Left renal pelvis (tissue), 4 donors: ENCODE results near the gene USP54. TPM values are rescaled to one million over a fixed set of nuclear protein-coding genes. Genes with fewer than 3 reads are reported as not detected.

Experiments
- DNase-seq, 4 donors: peaks; one replicate each; pipeline ENCODE4 v3.0.0-alpha.2; 2013; ENCODE audit warnings: low read depth in 4 of 4, low spot score in 3 of 4
- polyA plus RNA-seq, 4 donors: library from polyadenylated mRNA; unstranded; fragments of 120-200 nt; gene quantifications; one replicate each; pipeline ENCODE4 v1.2.1, GENCODE V29; 2013; ENCODE audit not compliant: insufficient read length in 4 of 4

USP54 gene
- polyA plus RNA-seq, 4 donors = 16.7 to 40.2 (median 33.9) TPM

DNA sequence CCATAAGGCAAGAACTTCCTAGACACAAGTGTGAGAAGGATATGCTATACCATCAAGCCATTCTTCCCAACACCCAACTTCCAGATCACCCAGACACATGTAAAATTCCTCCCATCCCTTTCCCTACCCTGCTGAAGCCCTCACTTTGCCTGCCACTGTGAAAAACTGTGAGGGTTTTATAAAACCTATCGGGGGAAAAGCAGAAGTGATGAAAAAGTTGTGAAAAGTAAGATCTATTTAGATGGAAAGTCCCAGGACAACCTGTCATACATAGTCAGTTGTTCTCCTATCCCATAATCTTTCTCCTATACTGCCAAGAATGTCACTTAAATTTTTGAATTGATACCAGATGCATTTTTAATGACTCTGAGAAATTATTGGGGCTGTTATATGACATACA, 56.3 kb downstream of the USP54 start:
- no peak for DNase-seq

DNA sequence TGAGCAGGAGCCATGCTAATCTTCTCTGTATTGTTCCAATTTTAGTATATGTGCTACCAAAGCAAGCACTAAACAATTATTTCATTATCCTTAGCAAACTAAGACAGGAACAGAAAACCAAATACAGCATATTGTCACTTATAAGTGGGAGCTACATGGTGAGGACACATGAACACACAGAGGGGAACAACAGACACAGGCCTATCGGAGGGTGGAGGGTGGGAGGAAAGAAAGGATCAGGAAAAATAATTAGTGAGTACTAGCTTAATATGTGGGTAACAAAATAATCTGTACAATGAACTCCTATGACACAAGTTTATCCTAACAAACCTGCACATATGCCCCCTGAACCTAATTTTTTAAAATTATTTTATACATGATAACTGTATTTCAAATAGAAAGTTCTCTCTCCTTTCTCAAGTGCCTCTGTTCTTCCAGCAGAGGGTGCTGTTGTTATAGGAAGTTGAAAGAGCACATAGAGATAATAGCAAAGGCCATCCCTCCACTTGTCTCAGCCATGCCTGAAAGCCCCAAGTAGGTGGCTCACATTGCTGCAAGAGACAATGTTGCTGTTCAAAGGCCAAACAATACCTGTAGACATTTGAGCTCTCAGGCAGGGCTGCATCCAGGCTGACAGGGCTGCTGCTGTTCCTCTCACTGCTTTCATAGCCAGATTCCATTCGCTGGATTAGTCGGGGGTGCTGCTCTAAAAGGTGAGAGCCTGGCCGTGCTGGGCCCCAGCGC, 61.9 kb downstream of the USP54 start:
- DNase-seq = peak; percentile 33 to 45 (median 38)

DNA sequence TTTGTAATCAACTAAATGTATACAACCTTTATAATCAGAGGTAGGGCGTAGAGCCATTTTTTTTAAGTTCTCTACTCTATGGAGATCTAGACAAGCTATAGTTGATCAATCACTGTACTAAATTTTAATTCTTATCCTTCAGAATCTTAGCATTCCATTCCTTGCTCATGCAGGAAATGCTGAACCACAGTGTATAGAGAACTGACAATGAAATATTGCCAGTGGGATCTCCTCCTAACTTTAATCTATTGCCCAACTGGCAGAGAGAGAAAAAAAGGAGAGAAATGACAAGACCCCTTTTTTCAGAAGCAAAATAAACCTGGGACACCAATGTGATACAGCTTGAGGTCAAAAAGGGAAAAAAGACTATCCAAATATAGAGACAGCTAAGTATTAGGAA, 68.9 kb downstream of the USP54 start:
- DNase-seq = no peak

DNA sequence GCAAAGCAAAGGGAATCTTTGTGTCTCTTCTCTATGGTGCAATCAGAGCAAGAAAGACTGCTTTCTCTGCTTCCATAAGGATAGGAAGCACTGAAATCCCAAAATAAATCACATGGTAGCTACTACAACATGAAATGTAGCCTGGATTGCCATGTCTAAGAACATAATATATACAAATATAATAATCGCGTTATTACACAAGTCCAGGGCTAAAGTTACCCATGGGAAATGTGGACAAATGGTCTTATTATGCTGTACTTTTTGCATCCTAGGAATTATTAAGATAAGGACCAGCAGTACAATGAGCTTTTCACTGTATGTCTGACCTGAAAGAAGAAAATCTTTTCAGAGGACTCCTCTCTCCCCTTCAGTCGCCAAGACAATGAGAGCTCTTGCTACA, 71.8 kb downstream of the USP54 start:
- no peak for DNase-seq

DNA sequence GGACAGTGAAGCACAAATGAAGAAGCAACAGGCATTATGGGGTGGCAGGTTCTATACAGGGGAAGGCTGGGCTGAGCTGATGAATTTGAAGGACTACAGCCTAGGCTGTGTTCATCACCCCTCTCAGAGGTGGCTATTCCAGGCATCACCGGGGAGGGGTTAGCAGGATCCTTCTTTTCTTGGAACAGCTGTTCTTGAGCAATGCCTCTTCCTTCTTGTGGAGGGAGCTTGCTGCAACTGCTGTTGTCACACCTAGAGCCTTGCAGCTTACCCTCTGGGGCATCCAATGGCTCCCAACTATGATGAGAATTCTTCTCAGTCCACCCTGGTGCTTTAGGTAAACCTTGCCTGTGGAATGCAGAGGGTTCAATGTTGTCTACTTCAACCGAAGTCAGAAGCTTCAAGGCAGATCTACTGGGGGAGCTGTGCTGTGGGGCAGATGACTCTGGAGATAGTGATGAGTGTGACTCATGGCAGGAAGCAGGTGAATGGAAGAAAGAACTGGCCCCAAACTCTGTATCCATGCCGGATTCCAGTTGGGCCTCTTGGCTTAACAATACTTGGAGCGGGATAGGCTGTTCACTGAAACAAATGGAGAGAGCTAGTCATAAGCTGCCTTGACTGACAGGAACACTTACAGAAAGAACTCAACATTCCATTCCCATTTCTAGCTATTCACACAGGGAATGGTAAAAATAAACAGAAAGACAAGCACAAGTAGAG, 73.8 kb downstream of the USP54 start:
- DNase-seq = no peak

DNA sequence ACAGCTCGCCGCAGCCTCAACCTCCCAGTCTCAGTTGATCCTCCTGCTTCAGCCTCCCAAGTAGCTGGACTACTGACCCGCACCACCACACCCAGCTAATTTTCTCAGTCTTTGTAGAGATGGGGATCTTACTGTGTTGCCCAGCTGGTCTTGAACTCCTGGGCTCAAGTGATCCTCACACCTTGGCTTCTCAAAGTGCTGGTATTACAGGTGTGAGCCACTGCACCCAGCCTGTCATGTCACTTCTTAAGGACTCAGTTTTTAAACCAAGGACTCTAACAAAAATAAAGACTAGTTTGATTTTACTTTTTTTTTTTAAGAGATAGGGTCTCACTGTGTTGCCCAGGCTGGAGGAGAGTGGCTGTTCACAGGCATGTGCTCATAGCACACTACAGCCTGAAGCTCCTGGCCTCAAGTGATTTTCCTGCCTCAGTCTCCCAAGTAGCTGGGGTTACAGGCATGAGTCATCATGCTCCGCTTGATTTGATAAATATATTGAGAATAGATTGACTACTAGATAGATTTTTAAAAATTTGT, 78.9 kb downstream of the USP54 start:
- no peak for DNase-seq

DNA sequence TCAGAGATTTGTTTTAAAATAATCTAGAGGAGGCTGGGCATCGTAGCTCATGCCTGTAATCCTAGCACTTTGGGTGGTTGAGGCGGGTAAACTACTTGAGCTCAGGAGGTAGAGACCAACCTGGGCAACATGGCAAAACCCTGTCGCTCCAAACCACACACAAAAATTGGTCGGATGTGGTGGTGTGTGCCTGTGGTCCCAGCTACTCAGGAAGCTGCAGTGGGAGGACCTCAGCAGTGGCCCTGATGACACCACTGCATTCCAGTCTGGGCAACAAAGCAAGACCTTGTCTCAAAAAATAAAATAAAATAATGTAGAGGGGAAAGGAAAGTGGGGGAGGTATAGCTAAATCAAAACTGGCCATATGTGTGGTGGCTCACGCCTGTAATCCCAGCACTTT, 81.4 kb downstream of the USP54 start:
- no peak for DNase-seq

DNA sequence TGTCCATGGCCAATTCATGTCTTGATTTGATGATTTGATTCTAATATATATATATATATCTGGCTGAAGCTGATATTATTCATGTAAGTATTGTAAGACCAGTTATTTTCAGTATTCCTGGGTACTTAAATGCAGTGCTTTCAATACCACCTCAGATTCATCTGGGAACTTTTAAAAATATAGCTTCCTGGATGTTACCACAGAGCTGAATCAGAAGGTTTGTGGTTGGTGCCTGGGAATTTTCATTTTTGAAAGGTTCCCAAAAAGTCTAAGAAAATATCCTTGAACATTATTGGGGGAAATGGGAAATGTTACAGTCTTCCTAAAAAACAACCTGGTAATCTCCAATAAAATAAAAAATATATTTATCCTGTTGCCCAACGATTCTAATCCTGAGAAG, 84.7 kb downstream of the USP54 start:
- no peak for DNase-seq

DNA sequence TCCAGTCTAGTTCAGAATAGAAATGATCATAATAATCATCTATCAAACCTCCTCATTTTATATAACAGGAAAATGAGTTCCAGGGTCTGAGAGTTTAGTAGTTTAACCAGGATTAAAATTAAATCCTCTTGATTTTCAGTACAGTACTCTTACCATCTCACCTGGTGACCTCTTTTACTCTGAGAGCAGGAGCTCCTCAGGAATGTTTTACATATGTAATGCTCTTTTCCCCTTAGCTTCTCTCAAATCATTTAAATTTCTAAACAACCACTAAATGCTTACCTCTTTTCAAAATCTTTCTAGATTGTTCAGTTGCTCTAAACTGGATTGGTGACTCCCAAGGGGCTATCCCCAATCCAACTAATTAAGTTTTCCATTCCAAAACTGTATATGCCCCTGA, 85.1 kb downstream of the USP54 start:
- no peak for DNase-seq

DNA sequence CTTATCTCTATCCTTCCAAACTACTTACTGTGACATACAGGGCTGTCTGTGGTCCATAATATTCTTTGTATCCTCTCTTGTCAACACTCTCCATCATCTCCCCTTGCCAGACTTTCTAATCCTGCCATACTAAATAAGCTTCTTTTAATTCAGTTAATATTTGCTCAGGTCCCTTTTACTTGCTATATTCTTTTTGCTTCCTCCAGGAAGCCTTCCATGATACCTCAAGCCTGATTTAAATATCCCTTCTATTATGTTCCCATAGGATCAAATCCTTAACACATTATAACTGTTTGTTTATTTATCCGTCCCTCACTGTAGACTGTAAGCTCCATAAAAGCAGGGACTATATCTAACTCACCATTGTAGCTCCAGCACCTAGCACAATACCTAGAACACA, 88.1 kb downstream of the USP54 start:
- DNase-seq = no peak

DNA sequence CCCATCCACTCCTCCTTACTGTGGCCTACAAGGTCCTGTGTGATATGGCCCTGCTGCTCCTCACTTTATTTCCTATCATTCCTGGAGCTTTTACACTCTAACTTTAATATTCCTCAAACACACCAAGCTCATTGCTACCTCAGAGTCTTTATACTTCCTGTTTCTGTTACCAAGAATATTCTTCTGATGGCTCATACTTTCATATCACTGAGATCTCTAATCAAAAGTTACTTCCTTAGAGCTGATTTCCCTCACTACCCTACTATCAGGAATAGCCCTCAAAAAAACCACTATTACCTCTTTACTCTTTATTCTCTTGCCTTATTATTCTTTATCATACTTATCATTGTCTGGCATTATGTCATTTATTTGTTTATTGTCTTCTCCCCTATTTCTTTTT, 89.5 kb downstream of the USP54 start:
- DNase-seq = no peak

DNA sequence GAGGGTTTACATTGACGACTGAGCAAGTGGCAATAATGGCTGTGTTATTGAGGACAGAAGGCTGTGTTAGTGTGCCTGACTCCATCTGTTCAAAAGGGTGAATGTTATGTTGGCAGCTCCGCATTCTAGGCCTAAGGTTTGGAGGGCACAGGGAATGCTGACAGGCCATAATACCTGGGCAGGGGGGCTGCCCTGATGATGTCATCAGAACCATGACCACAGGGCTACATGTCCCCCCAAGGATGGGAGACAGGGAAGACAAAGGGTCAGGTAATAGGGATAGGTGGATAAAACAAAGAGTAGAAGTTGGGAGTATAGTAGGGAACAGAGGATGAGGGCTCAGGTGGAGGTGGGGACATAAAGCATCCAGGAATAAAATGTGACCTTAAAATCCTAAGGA, 93.5 kb downstream of the USP54 start:
- no peak for DNase-seq

DNA sequence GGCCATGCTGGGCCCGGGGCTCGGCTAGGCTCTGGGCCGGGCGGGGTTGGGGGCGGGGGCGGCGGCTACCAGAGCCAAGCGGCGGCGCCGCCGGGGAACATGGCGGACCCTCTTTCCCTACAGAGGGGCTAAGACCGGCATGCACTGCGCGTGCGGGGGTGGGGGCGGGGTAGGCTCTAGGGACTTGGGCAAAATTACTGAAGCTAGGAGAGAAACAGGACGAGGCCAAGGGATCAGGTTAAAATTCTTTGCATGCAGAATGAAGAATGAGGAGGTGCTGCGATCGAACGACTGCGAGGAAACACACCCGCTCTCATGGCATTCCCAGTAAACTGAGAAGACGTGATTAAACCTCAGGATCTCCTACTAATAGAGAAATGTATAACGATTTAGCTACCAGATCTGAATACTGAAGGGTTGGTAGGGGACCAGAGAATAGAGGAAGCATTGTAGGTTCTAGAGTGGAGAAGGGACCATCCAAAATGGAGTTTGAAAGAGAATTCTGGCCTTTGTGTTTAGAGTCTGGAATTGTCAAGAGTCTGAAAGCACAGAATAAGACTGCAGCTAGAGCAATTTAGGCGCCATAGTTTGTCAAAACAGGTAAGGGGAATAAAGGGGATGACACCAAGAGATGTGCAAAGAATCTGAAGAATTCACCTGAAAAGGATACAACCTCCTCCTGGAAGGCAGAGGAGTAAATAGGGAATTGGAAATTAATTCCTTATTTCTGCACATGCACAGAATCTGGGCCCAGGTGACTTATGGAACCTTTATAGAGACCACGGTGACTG, 95.1 kb downstream of the USP54 start, which contains the start of gene PPP3CB:
Gene PPP3CB, minus strand, starts transcription at position 141 of the 791 bp plus-strand sequence. Its CDS starts 135 bp downstream, at position 6.
- peak; percentile 87 to 92 (median 90) for DNase-seq

DNA sequence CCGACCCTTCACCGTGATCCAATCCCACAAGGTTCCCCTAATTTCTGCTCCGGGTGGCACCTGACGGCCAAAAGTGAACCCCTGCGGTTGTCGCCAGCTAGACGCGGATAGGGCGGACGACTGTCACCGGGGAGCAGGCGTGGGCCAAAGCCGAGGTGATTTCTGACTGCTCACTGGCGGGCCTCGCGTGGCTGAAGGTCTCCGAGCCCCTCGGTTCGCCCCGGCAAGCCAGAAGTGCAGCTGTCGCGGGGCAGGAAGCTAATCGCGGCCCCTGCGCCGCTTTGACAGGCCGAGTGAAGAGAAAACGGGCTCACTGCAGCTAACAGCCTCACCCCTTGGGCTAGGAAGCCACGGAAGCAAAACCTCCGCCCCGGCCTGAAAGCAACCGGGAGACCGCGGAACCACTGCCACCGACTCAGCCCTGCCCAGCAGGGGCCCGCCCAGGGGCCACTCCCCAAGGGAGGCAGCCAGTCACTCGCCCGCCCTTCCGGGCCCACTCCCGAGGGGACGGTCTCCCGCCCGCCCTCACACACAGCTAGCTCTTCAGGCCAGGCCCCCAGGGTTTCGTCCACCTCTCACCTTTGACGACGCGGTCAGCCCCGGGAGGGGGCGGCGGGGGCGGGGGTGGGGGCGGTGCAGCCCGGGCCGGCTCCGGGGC, 95.8 kb downstream of the USP54 start:
- DNase-seq = peak; percentile 42 to 63 (median 52)

DNA sequence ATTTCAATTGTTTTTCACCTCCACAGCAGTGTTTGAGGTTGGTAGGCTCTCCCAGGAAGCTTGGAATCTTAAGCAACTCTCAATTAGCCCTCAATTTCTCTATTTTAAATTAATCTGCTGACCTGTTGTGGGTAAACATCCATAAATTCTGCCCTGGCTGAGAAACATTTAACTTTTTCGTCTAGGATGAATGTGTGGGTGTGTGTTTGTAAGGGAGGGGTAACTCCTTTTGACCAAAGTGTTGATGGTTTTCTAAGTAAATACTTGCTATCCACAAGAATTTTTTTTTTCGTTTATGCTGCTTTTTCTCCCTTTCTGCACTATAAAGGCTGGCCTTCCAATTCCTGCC, 96.3 kb downstream of the USP54 start:
- peak in 1 of 4 donors; percentile 1 for DNase-seq

DNA sequence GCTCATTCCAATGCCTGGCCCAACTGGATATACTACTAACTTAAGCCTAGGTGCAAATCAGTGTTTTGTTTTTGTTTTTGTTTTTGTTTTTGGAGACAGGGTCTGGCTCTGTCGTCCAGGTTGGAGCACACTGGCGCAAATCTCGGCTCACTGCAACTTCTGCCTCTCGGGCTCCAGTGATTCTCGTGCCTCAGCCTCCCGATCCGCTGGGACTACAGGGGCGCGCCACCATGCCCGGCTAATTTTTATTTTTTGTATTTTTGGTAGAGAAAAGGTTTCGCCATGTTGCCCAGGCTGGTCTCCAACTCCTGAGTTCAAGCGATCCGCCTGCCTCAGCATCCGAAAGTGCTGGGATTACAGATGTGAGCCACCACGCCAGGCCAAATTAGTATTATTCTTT, 96.9 kb downstream of the USP54 start:
- no peak for DNase-seq

DNA sequence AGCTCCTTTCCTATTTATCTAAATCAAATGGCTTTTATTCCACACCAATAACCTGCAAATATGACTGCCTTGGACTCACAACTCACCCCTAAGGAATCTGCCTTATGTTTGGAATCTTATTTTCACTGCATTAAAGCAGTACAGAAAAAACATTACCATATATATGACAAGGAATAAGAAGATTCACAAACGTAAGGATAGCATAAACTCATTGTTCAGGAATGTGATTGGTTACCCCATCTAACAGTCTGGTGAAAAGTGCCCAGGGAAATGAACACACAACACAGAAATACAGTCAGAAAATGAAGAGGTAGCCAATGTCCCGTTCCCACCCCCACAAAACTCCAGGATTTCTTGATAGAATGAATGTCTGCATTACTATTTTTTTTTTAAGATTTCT, 97.4 kb downstream of the USP54 start:
- no peak for DNase-seq

DNA sequence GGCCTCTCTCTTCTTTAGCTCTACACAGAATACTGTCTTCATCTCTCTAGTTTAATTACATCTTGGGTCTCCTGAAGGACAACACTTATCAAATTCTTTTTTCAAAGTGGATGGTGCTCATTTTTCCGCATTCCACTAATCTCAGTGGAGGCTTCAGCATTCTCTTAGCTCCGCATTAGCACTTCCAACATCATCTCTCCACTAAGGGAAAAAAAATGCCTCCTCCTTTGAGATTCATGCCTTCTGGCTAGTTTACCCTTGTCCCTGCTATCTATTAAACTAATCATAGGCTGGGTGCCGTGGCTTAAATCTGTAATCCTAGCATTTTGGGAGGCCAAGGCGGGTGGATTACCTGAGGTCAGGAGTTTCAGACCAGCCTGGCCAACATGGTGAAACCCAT, 104.5 kb downstream of the USP54 start:
- DNase-seq = no peak

DNA sequence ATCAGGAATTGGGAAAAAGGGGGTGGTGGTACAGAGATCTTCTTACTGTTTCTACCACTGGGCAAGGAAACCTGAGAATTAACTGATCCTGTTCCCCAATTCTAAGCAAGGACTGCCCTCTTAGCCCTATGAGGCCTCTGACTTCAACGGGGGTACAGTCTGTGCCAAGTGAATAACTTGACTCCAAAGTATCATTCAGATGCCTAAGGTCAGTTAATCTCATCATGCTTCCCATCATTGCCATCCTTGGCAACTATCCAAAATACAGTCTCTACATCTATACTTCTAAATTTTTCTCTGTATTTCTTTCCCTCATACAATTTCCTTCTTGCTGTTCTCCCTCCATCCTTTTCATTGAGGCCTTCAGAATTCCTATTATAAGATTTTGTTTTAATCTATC, 105.8 kb downstream of the USP54 start:
- DNase-seq = no peak

DNA sequence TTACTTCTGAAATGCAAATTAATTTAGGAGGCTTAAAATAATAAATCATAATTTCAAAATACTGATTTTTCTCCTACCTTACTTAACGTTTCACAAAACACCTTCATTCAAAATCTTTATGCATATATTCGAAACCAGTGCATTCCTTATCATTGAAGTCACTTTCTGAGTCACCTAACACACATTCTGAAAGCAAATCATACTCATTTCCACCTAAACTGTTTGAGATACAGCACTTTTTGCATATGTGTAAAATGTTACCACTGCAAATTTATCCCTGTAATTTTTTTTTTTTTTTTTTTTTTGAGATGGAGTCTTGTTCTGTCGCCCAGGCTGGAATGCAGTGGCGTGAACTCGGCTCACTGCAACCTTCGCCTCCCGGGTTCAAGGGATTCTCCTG, 111.0 kb downstream of the USP54 start:
- no peak for DNase-seq

DNA sequence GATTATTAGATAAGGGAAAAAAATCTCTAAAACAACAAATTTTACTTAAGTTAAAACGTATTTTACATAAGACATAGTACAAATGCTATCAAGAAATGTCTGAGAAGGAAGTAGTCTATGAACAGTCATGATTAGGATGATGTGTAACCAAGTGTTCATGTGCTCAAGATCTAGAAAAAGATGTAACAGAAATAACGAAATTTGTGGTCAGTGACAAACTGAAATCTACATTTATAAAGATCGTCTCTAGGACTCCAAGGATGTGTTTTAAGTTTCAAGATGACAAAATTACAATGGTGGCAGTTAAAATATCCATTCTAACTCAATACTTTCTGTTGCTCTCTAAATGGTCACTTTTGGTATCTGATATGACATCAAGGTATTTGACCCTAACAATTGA, 112.5 kb downstream of the USP54 start:
- DNase-seq = no peak
